ENCODE results near the gene CEP162. TPM values are rescaled to one million over a fixed set of nuclear protein-coding genes. Genes with fewer than 3 reads are reported as not detected.
"Not testable (repeated sequence)": the region's sequence is repeated elsewhere in the genome, so short reads cannot be mapped to it uniquely, and the experiment has no call there.

CEP162 gene
- total RNA-seq, 1 experiment from 2014 or later, result 7.3 TPM

DNA sequence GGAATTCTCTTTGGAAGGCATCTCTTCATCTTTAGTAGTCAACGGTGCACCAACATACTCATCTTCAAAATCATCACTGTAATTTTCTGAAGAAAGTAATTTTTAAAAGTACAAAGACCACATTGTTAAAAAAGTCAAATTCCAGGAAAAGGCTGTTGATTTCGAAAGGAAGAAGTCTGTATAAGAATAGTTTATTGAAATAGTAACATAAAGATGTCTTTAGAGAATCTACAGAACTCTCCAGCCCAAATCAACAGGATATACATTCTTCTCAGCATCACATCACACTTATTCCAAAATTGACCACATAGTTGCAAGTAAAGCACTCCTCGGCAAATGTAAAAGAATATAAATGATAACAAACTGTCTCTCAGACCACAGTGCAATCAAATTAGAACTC is 23.4 kb downstream of the CEP162 start:
- H3K27me3 ChIP-seq (replicated peaks; ENCODE audit: control insufficient read depth, insufficient read depth, low read length), result no peaks in the 10 kb centered on the region
- H3K4me3 ChIP-seq (ENCODE audit: low read depth, low read length), result no peak overlapping the region
- H3K36me3 Mint-ChIP-seq (ENCODE audit: insufficient read depth, unreplicated experiment), result no peaks in the 10 kb centered on the region
- H3K27me3 Mint-ChIP-seq (ENCODE audit: insufficient read depth, unreplicated experiment), result no peaks in the 10 kb centered on the region
- H3K27ac Mint-ChIP-seq (ENCODE audit: unreplicated experiment), result no peak overlapping the region
- no peak for DNase-seq
- H3K4me1 Mint-ChIP-seq (ENCODE audit: low read depth, unreplicated experiment), result peaks cover 9% of the 10 kb centered on the region
- TF ChIP-seq, protein P1, sequence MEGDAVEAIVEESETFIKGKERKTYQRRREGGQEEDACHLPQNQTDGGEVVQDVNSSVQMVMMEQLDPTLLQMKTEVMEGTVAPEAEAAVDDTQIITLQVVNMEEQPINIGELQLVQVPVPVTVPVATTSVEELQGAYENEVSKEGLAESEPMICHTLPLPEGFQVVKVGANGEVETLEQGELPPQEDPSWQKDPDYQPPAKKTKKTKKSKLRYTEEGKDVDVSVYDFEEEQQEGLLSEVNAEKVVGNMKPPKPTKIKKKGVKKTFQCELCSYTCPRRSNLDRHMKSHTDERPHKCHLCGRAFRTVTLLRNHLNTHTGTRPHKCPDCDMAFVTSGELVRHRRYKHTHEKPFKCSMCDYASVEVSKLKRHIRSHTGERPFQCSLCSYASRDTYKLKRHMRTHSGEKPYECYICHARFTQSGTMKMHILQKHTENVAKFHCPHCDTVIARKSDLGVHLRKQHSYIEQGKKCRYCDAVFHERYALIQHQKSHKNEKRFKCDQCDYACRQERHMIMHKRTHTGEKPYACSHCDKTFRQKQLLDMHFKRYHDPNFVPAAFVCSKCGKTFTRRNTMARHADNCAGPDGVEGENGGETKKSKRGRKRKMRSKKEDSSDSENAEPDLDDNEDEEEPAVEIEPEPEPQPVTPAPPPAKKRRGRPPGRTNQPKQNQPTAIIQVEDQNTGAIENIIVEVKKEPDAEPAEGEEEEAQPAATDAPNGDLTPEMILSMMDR (IDR thresholded peaks at IDR 0.05; ENCODE audit: insufficient read depth in 1 of 2, low read depth in 1 of 2, low read length in 1 of 2, severe bottlenecking in 1 of 2, unreplicated experiment in 1 of 2), result no peak
- no peaks in the 10 kb centered on the region for H3K9me3 Mint-ChIP-seq (ENCODE audit: unreplicated experiment)
- H3K4me3 Mint-ChIP-seq (ENCODE audit: unreplicated experiment), result no peak overlapping the region
- CTCF ChIA-PET, result no interaction called here
- BruUV-seq (replicated peaks), result no TSS peak
- no peaks in the 10 kb centered on the region for H3K9me3 ChIP-seq
- POLR2A ChIA-PET, result no interaction called here
- intact Hi-C loops (cut with micrococcal nuclease; ENCODE audit: unreplicated experiment), result no loop called here
- H3K36me3 ChIP-seq (ENCODE audit: control insufficient read depth, insufficient read depth, low read length), result no peaks in the 10 kb centered on the region
- peaks cover 9% of the 10 kb centered on the region for H3K4me1 ChIP-seq

DNA sequence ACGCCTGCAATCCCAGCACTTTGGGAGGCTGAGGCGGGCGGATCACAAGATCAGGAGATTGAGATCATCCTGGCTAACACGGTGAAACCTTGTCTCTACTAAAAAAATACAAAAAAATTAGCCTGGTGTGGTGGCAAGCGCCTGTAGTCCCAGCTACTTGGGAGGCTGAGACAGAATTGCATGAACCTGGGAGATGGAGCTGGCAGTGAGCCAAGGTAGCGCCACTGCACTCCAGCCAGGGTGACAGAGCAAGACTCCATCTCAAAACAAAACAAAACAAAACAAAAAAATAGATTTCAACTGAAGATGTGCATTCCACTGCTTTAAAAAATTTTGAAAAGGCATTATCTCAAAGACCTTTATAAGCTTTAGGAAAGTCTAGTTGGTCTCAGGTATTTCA is 27.5 kb downstream of the CEP162 start:
- BruUV-seq (replicated peaks); H3K36me3 ChIP-seq (ENCODE audit: control insufficient read depth, insufficient read depth, low read length); POLR2A ChIA-PET; DNase-seq; H3K27ac Mint-ChIP-seq (ENCODE audit: unreplicated experiment); H3K27me3 Mint-ChIP-seq (ENCODE audit: insufficient read depth, unreplicated experiment); intact Hi-C loops (cut with micrococcal nuclease; ENCODE audit: unreplicated experiment); H3K9me3 ChIP-seq; H3K27me3 ChIP-seq (replicated peaks; ENCODE audit: control insufficient read depth, insufficient read depth, low read length); CTCF ChIA-PET; H3K4me3 ChIP-seq (ENCODE audit: low read depth, low read length); H3K4me1 Mint-ChIP-seq (ENCODE audit: low read depth, unreplicated experiment); H3K9me3 Mint-ChIP-seq (ENCODE audit: unreplicated experiment); H3K4me3 Mint-ChIP-seq (ENCODE audit: unreplicated experiment); H3K36me3 Mint-ChIP-seq (ENCODE audit: insufficient read depth, unreplicated experiment); H3K4me1 ChIP-seq: not testable (repeated sequence)

DNA sequence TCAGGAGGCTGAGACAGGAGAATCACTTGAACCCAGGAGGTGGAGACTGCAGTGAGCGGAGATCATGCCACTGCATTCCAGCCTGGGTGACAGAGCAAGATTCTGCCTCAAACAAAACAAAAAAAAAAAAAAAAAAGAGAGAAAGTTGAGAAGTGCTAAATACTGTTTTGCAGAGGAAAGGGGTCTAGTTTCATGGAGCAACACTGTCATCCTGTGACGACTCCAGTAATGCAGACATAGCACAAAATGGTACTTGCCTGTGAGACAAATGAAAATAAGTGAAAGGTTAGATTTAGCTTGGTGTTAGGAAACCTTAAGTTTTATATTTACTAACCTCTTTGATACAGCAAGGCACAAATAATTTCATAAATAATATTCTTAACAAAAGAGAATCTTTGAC is 29.7 kb downstream of the CEP162 start:
- no peak overlapping the region for H3K4me3 Mint-ChIP-seq (ENCODE audit: unreplicated experiment)
- DNase-seq, result peak in 1 of 2 experiments; percentile 15
- H3K27ac Mint-ChIP-seq (ENCODE audit: unreplicated experiment), result no peak overlapping the region
- intact Hi-C loops (cut with micrococcal nuclease; ENCODE audit: unreplicated experiment), result loop anchor here (1.0 kb wide), 1 partner anchor 313 kb away; no protein-coding TSS in a partner anchor
- no peaks in the 10 kb centered on the region; the same call in 1 of the 2 replicates for H3K9me3 ChIP-seq
- no peaks in the 10 kb centered on the region for H3K27me3 Mint-ChIP-seq (ENCODE audit: insufficient read depth, unreplicated experiment)
- no peaks in the 10 kb centered on the region; the same call in 1 of the 2 replicates for H3K36me3 ChIP-seq (ENCODE audit: control insufficient read depth, insufficient read depth, low read length)
- no peak overlapping the region for H3K4me3 ChIP-seq (ENCODE audit: low read depth, low read length)
- H3K9me3 Mint-ChIP-seq (ENCODE audit: unreplicated experiment), result no peaks in the 10 kb centered on the region
- TF ChIP-seq, protein P1 (IDR thresholded peaks at IDR 0.05; ENCODE audit: insufficient read depth in 1 of 2, low read depth in 1 of 2, low read length in 1 of 2, severe bottlenecking in 1 of 2, unreplicated experiment in 1 of 2), result peak in 1 of 2 experiments; percentile 35
- H3K27me3 ChIP-seq (replicated peaks; ENCODE audit: control insufficient read depth, insufficient read depth, low read length), result no peaks in the 10 kb centered on the region
- BruUV-seq (replicated peaks), result no TSS peak
- peaks cover 11% of the 10 kb centered on the region for H3K36me3 Mint-ChIP-seq (ENCODE audit: insufficient read depth, unreplicated experiment)
- CTCF ChIA-PET, result no interaction called here
- POLR2A ChIA-PET, result no interaction called here
- H3K4me1 Mint-ChIP-seq (ENCODE audit: low read depth, unreplicated experiment), result no peaks in the 10 kb centered on the region
- no peaks in the 10 kb centered on the region for H3K4me1 ChIP-seq

Measured in Caco-2 (cell line).